ENCODE measurements around the gene NCCRP1. TPM values are rescaled to one million over a fixed set of nuclear protein-coding genes. Genes with fewer than 3 reads are reported as not detected.

NCCRP1 gene
- 10 to 100 TPM in 1 of 4 donors, 1 to 10 TPM in 1, under 1 TPM in 2; 0.13 to 13.7 (median 2.3) TPM for total RNA-seq

GRCh38 chr19:39196860-39197562, at the start of gene NCCRP1:
TSS of gene NCCRP1 (plus strand) at chr19:39196964. CDS start at chr19:39196983, 19 bp downstream.
- Histone ChIP-seq H3K4me1 (peaks cover 0 to 10% (median 5%) of the 10 kb centered on the region in 3 donors), H3K4me3 (peak within 1 kb of the TSS in 1 of 2 donors; percentile 23), H3K27ac (no peak within 1 kb of the TSS), H3K9me3 (no peaks in the 10 kb centered on the region), H3K27me3 (peaks cover 93% of the 10 kb centered on the region), H3K36me3 (no peaks in the 10 kb centered on the region)
- TF ChIP-seq CTCF (IDR thresholded peaks at IDR 0.05) (no peak), POLR2A (IDR thresholded peaks at IDR 0.05) (no peak), EP300 (IDR thresholded peaks at IDR 0.05) (no peak), POLR2AphosphoS5 (IDR thresholded peaks at IDR 0.05) (no peak)
- no peak for ATAC-seq
- 2 to 3% methylated on average over 9 to 10 of the region's 51 CpGs for WGBS, 2 donors (ENCODE audit: low coverage in 1 of 2)

GRCh38 chr19:39147480-39147879, 49.3 kb upstream of the NCCRP1 start:
- ATAC-seq: no peak
- Histone ChIP-seq H3K4me1 (peaks cover 8 to 65% (median 20%) of the 10 kb centered on the region in 3 donors), H3K9me3 (no peaks in the 10 kb centered on the region), H3K27me3 (no peaks in the 10 kb centered on the region), H3K36me3 (no peaks in the 10 kb centered on the region), H3K27ac (peak overlapping the region in 1 of 4 donors; percentile 90), H3K4me3 (no peak overlapping the region)
- TF ChIP-seq POLR2AphosphoS5 (IDR thresholded peaks at IDR 0.05): no peak
- no peak for TF ChIP-seq POLR2A (IDR thresholded peaks at IDR 0.05)
- no peak for TF ChIP-seq EP300 (IDR thresholded peaks at IDR 0.05)
- TF ChIP-seq CTCF (IDR thresholded peaks at IDR 0.05): no peak
- 86 to 87% methylated on average over 3 of the region's 3 CpGs for WGBS, 2 donors (ENCODE audit: low coverage in 1 of 2)

GRCh38 chr19:39148939-39149529, 47.7 kb upstream of the NCCRP1 start:
- Histone ChIP-seq H3K9me3 (no peaks in the 10 kb centered on the region), H3K27ac (no peak overlapping the region)

GRCh38 chr19:39150235-39150634, 46.5 kb upstream of the NCCRP1 start:
- H3K27me3 ChIP-seq: no peaks in the 10 kb centered on the region
- TF ChIP-seq CTCF (IDR thresholded peaks at IDR 0.05) (no peak), POLR2AphosphoS5 (IDR thresholded peaks at IDR 0.05) (no peak), EP300 (IDR thresholded peaks at IDR 0.05) (no peak), POLR2A (IDR thresholded peaks at IDR 0.05) (no peak)
- H3K4me3 ChIP-seq: no peak overlapping the region
- H3K36me3 ChIP-seq: no peaks in the 10 kb centered on the region
- no peak overlapping the region for H3K27ac ChIP-seq
- H3K9me3 ChIP-seq: no peaks in the 10 kb centered on the region
- ATAC-seq: no peak
- 98% methylated on average over 5 of the region's 8 CpGs; no CpG with 5 or more reads in 1 of the 2 donors for WGBS, 2 donors (ENCODE audit: low coverage in 1 of 2)
- H3K4me1 ChIP-seq: peaks cover 0 to 50% (median 8%) of the 10 kb centered on the region in 3 donors

More at GRCh38 chr19:39148939-39149529, 47.7 kb upstream of the NCCRP1 start:
- Histone ChIP-seq H3K36me3 (no peaks in the 10 kb centered on the region), H3K4me3 (no peak overlapping the region), H3K4me1 (peaks cover 8 to 50% (median 20%) of the 10 kb centered on the region in 3 donors), H3K27me3 (no peaks in the 10 kb centered on the region)
- ATAC-seq: no peak
- WGBS, 2 donors (ENCODE audit: low coverage in 1 of 2): 87 to 94% methylated on average over 5 to 10 of the region's 10 CpGs
- TF ChIP-seq EP300 (IDR thresholded peaks at IDR 0.05) (no peak), CTCF (IDR thresholded peaks at IDR 0.05) (no peak), POLR2AphosphoS5 (IDR thresholded peaks at IDR 0.05) (no peak), POLR2A (IDR thresholded peaks at IDR 0.05) (no peak)

Measured in gastroesophageal sphincter (tissue), 4 donors.